GM12872 (cell line): Measurements from ENCODE around the gene CACNA2D1.

Source experiments
- CTCF ChIP-seq: IDR thresholded peaks from 3 replicates; pipeline ENCODE4 v1.5.1; 2011; ENCODE audit warnings: low read depth, mild to moderate bottlenecking, low read length, moderate library complexity; ENCODE audit not compliant: insufficient read depth

The CACNA2D1 gene

GRCh38 chr7:82335001-82335400 lies 108.6 kb downstream of the CACNA2D1 start:
- TF ChIP-seq CTCF: no peak

GRCh38 chr7:82331234-82331633 lies 112.3 kb downstream of the CACNA2D1 start:
- TF ChIP-seq CTCF: no peak

GRCh38 chr7:82330706-82331215 lies 112.8 kb downstream of the CACNA2D1 start:
- no peak for TF ChIP-seq CTCF

GRCh38 chr7:82327898-82328297 lies 115.7 kb downstream of the CACNA2D1 start:
- TF ChIP-seq CTCF: no peak

DNA sequence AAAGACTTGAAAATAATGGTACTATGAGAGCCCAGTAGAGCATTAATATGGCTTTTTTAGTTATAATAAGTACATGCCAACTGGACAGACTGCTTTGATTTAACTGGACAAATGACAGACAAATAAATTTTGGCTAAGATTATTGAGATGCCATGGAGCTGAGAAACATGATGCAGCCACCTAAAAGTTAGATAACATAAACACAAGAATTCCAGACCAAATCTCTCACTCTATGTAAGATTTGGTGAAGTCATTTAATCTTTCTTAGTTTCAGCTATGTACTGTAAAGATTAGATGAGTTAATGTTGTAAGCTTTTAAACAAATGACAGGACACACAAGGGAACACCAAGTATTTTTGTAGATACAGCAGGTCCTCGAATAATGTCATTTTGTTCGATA lies 118.2 kb downstream of the CACNA2D1 start:
- TF ChIP-seq CTCF: no peak

DNA sequence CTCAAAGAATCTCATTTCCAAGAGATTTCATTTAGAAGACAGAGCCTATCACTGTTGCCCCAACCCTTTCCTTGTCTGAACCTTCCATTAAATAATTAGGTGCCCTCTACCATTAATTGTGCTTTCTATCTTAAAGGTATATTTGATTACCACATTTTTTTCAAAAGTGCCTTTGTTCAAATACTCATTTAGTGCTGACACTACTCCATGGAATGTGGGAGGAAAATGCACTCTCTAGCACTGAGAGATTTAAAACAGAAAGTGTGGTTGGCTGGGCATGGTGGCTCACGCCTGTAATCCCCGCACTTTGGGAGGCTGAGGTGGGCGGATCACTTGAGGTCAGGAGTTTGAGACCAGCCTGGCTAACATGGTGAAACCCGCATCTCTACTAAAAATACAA lies 119.8 kb downstream of the CACNA2D1 start:
- TF ChIP-seq CTCF: no peak

DNA sequence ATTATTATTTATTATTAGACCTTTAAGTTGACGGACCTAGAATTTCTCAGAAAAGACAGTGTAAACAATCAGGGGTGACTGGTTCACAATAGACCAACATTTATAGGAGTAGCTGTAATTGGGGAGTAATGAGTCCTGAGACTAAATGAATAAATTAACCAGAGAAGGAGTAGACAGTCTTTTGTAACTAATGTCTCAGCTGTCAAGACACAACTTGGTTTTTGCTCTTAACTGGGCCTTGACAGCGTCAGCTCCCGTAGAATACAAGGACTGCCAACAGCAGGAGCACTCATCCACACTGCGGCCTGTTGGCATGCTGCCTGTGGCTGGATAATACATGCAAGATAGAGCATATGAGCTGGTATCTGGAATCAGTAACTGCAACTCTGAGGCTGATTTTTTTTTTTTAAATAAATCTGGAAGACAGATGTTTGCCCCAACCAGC lies 123.9 kb downstream of the CACNA2D1 start:
- TF ChIP-seq CTCF: no peak

GRCh38 chr7:82318786-82319185 lies 124.8 kb downstream of the CACNA2D1 start:
- TF ChIP-seq CTCF: no peak
